Liver (tissue), 9 donors: Measurements from ENCODE around the gene ZNF358. TPM values are rescaled to one million over a fixed set of nuclear protein-coding genes. Genes with fewer than 3 reads are reported as not detected.

Source experiments
- DNase-seq: peaks from one replicate; pipeline ENCODE4 v3.0.0-alpha.2; 2017; ENCODE audit warnings: low spot score
- H3K27ac ChIP-seq, 2 donors: one replicate each; pipeline ENCODE4 v1.7.0; 2013; ENCODE audit warnings: inconsistent platforms in 2 of 2, low read length in 2 of 2, control low read depth in 1 of 2, low read depth in 1 of 2, mild to moderate bottlenecking in 1 of 2
- H3K27me3 ChIP-seq, 4 donors: one replicate each; pipeline versions ENCODE4 v1.6.1 to v1.7.0; 2013; ENCODE audit warnings: low read length in 3 of 4, inconsistent platforms in 1 of 4, mild to moderate bottlenecking in 1 of 4, moderate library complexity in 1 of 4; ENCODE audit not compliant: control insufficient read depth in 4 of 4, insufficient read depth in 4 of 4
- H3K36me3 ChIP-seq, 4 donors: one replicate each; pipeline versions ENCODE4 v1.6.1 to v1.7.0; 2013; ENCODE audit warnings: low read length in 3 of 4, mild to moderate bottlenecking in 3 of 4, low read depth in 1 of 4, moderate library complexity in 1 of 4; ENCODE audit not compliant: control insufficient read depth in 4 of 4, insufficient read depth in 3 of 4
- H3K4me1 ChIP-seq, 4 donors: one replicate each; pipeline versions ENCODE4 v1.6.1 to v1.7.0; 2013; ENCODE audit warnings: low read length in 3 of 4, mild to moderate bottlenecking in 3 of 4, moderate library complexity in 1 of 4; ENCODE audit not compliant: control insufficient read depth in 4 of 4, insufficient read depth in 4 of 4
- H3K4me3 ChIP-seq, 3 donors: one replicate each; pipeline versions ENCODE4 v1.6.1 to v1.7.0; 2013; ENCODE audit warnings: low read length in 3 of 3, control low read depth in 1 of 3, low read depth in 1 of 3, mild to moderate bottlenecking in 1 of 3
- H3K9ac ChIP-seq, 2 donors: one replicate each; pipeline ENCODE4 v1.7.0; 2013; ENCODE audit warnings: low read length in 2 of 2, mild to moderate bottlenecking in 2 of 2, moderate library complexity in 2 of 2, control low read depth in 1 of 2, low read depth in 1 of 2
- H3K9me3 ChIP-seq, 4 donors: one replicate each; pipeline versions ENCODE4 v1.6.1 to v1.7.0; 2013; ENCODE audit warnings: low read length in 3 of 4; ENCODE audit not compliant: control insufficient read depth in 4 of 4
- ATF3 ChIP-seq: IDR thresholded peaks from 2 replicates; pipeline ENCODE4 v1.6.1; 2016; ENCODE audit warnings: antibody characterized with exemption
- CTCF ChIP-seq: fragments of 150-350 bp; IDR thresholded peaks from 2 replicates; pipeline ENCODE4 v1.5.1; 2017; ENCODE audit warnings: improper control_type of control experiment, low read depth, low read length; ENCODE audit not compliant: missing input control
- EGR1 ChIP-seq, 2 donors: IDR thresholded peaks; 2 replicates each; pipeline ENCODE4 v1.6.1; 2016 to 2018; ENCODE audit warnings: antibody characterized with exemption in 2 of 2, low read depth in 2 of 2
- FOXA1 ChIP-seq: IDR thresholded peaks from 2 replicates; pipeline ENCODE4 v1.6.1; 2016; ENCODE audit warnings: antibody characterized with exemption
- FOXA2 ChIP-seq: IDR thresholded peaks from 2 replicates; pipeline ENCODE4 v1.6.1; 2016; ENCODE audit warnings: antibody characterized with exemption
- GABPA ChIP-seq, 2 donors: IDR thresholded peaks in 1 of 2; conservative IDR thresholded peaks in 1 of 2; 2 replicates each; pipeline ENCODE4 v1.6.1; 2016; ENCODE audit warnings: antibody characterized with exemption in 2 of 2, mild to moderate bottlenecking in 1 of 2, moderate library complexity in 1 of 2
- HNF4A ChIP-seq, 2 donors: conservative IDR thresholded peaks; 2 replicates each; pipeline ENCODE4 v1.6.1; 2016; ENCODE audit warnings: antibody characterized with exemption in 2 of 2, mild to moderate bottlenecking in 2 of 2
- HNF4G ChIP-seq: IDR thresholded peaks from 2 replicates; pipeline ENCODE4 v1.6.1; 2016; ENCODE audit warnings: antibody characterized with exemption
- JUND ChIP-seq, 2 donors: IDR thresholded peaks; 2 replicates each; pipeline ENCODE4 v1.6.1; 2016; ENCODE audit warnings: antibody characterized with exemption in 2 of 2
- NR2F2 ChIP-seq: IDR thresholded peaks from 2 replicates; pipeline ENCODE4 v1.6.1; 2016; ENCODE audit warnings: antibody characterized with exemption
- RAD21 ChIP-seq, 2 donors: IDR thresholded peaks; 2 replicates each; pipeline ENCODE4 v1.6.1; 2016; ENCODE audit warnings: antibody characterized with exemption in 2 of 2, mild to moderate bottlenecking in 2 of 2
- RXRA ChIP-seq, 2 donors: IDR thresholded peaks; 2 replicates each; pipeline ENCODE4 v1.6.1; 2017 to 2018; ENCODE audit warnings: antibody characterized with exemption in 2 of 2, mild to moderate bottlenecking in 1 of 2
- SP1 ChIP-seq: IDR thresholded peaks from 2 replicates; pipeline ENCODE4 v1.6.1; 2018; ENCODE audit warnings: antibody characterized with exemption, mild to moderate bottlenecking
- TAF1 ChIP-seq: conservative IDR thresholded peaks from 2 replicates; pipeline ENCODE4 v1.6.1; 2016; ENCODE audit warnings: antibody characterized with exemption, mild to moderate bottlenecking
- YY1 ChIP-seq: IDR thresholded peaks from 2 replicates; pipeline ENCODE4 v1.6.1; 2016; ENCODE audit warnings: antibody characterized with exemption, mild to moderate bottlenecking
- ZBTB33 ChIP-seq: IDR thresholded peaks from 2 replicates; pipeline ENCODE4 v1.6.1; 2016; ENCODE audit warnings: antibody characterized with exemption
- WGBS: extraction: QIAGEN DNeasy Blood & Tissue Kit; methylation state at CpG from one replicate; pipeline ENCODE4 v1.1.7; 2013; 5-methylcytosine and 5-hydroxymethylcytosine counted together
- polyA plus RNA-seq, 2 donors: library from polyadenylated mRNA; stranded (reverse) in 1 of 2; unstranded in 1 of 2; fragments of 200-250 nt in 1 of 2; fragments of >200 nt in 1 of 2; fragmentation: Nextera tagmentation in 1 of 2; extraction: Ambion mirVana in 1 of 2; gene quantifications; one replicate each; pipeline versions ENCODE4 v1.2.1 to v1.2.3, GENCODE V29; 2013 to 2015
- total RNA-seq, 2 donors: library from RNA; depleted of rRNA; stranded (reverse); fragments of >200 nt; gene quantifications; one replicate each; pipeline ENCODE4 v1.2.3, GENCODE V29; 2014
- donor health status: healthy.
- donor health status: healthy.
- donor health status: healthy.
- donor health status: healthy.
- donor health status: healthy.

The ZNF358 gene
- total and polyA plus RNA-seq, 4 donors = 5.7 to 18.2 (median 12.5) TPM

- Histone ChIP-seq H3K27ac (peak overlapping the region in 1 of 2 donors; percentile 7), H3K27me3 (no peaks in the 10 kb centered on the region)
- 9% methylated on average over 23 of the region's 23 CpGs for WGBS
These were observed 7.2 kb downstream of the ZNF358 start for GRCh38 chr19:7522923-7523667.

GRCh38 chr19:7524523-7524922 is 8.6 kb downstream of the ZNF358 start:
- no peak overlapping the region for H3K9ac ChIP-seq
- H3K27ac ChIP-seq = no peak overlapping the region
- no peak for DNase-seq
- H3K9me3 ChIP-seq = no peaks in the 10 kb centered on the region
- H3K36me3 ChIP-seq = peaks cover 0 to 15% (median 4%) of the 10 kb centered on the region in 4 donors
- H3K4me1 ChIP-seq = peaks cover 9 to 43% (median 34%) of the 10 kb centered on the region in 4 donors
- no peak for TF ChIP-seq TAF1
- TF ChIP-seq SP1 = no peak
- no peak for TF ChIP-seq EGR1 (IDR thresholded peaks at IDR 0.05; ENCODE audit: low read depth in 2 of 2)
- no peak for TF ChIP-seq CTCF
- TF ChIP-seq FOXA2 = no peak
- TF ChIP-seq GABPA (IDR thresholded peaks at IDR 0.05 in 1 of 2, conservative IDR thresholded peaks at IDR 0.05 in 1 of 2) = no peak
- no peak for TF ChIP-seq YY1
- no peak overlapping the region for H3K4me3 ChIP-seq
- 93% methylated on average over 5 of the region's 5 CpGs for WGBS
- no peaks in the 10 kb centered on the region for H3K27me3 ChIP-seq

More at GRCh38 chr19:7522923-7523667, 7.2 kb downstream of the ZNF358 start:
- Histone ChIP-seq H3K4me3 (peak overlapping the region; percentile 49 to 72 (median 69)), H3K36me3 (peaks cover 0 to 5% (median 3%) of the 10 kb centered on the region in 4 donors), H3K9ac (peak overlapping the region; percentile 21 to 81), H3K4me1 (peaks cover 9 to 43% (median 34%) of the 10 kb centered on the region in 4 donors), H3K9me3 (no peaks in the 10 kb centered on the region)
- no peak for DNase-seq
- no peak for TF ChIP-seq HNF4A (conservative IDR thresholded peaks at IDR 0.05)
- no peak for TF ChIP-seq FOXA1
- no peak for TF ChIP-seq GABPA (IDR thresholded peaks at IDR 0.05 in 1 of 2, conservative IDR thresholded peaks at IDR 0.05 in 1 of 2)
- TF ChIP-seq ATF3 = no peak
- no peak for TF ChIP-seq JUND (IDR thresholded peaks at IDR 0.05)
- no peak for TF ChIP-seq RXRA (IDR thresholded peaks at IDR 0.05)
- TF ChIP-seq ZBTB33 = no peak
- no peak for TF ChIP-seq HNF4G
- TF ChIP-seq FOXA2 = no peak
- TF ChIP-seq NR2F2 = no peak
- no peak for TF ChIP-seq YY1
- no peak for TF ChIP-seq CTCF
- TF ChIP-seq EGR1 (IDR thresholded peaks at IDR 0.05; ENCODE audit: low read depth in 2 of 2) = no peak
- TF ChIP-seq SP1 = no peak
- TF ChIP-seq RAD21 (IDR thresholded peaks at IDR 0.05) = no peak
